Osteoblast (primary cell): ENCODE measurements around the gene AKR1A1. TPM values are rescaled to one million over a fixed set of nuclear protein-coding genes. Genes with fewer than 3 reads are reported as not detected.
"Not testable (repeated sequence)": the region's sequence is repeated elsewhere in the genome, so short reads cannot be mapped to it uniquely, and the experiment has no call there.

Experiments used
- DNase-seq: peaks from one replicate; pipeline ENCODE4 v3.0.0; 2011; ENCODE audit warnings: low spot score, mixed read lengths; ENCODE audit not compliant: insufficient read length; ENCODE audit errors: missing footprints
- H2AFZ ChIP-seq: 2 replicates; pipeline ENCODE4 v1.6.0; 2011; ENCODE audit warnings: mild to moderate bottlenecking, low read length
- H3K27ac ChIP-seq: 2 replicates; pipeline ENCODE4 v1.5.1; 2011; ENCODE audit warnings: mild to moderate bottlenecking, low read depth, low read length, moderate library complexity
- H3K27me3 ChIP-seq: 2 replicates; pipeline ENCODE4 v1.6.0; 2012; ENCODE audit warnings: mild to moderate bottlenecking, control low read depth, inconsistent platforms, low read length, moderate library complexity; ENCODE audit not compliant: insufficient read depth
- H3K36me3 ChIP-seq: 2 replicates; pipeline ENCODE4 v1.5.1; 2011; ENCODE audit warnings: mild to moderate bottlenecking, low read length, control low read depth, moderate library complexity; ENCODE audit not compliant: insufficient read depth
- H3K4me1 ChIP-seq: 2 replicates; pipeline ENCODE4 v1.5.1; 2011; ENCODE audit warnings: mild to moderate bottlenecking, low read length, control low read depth, moderate library complexity; ENCODE audit not compliant: insufficient read depth
- H3K4me2 ChIP-seq: 2 replicates; pipeline ENCODE4 v1.6.0; 2011; ENCODE audit warnings: mild to moderate bottlenecking, low read length; ENCODE audit not compliant: insufficient read depth
- H3K4me3 ChIP-seq: fragments of 200-600 bp; sonication (generic); 3 replicates; pipeline ENCODE4 v1.5.1; 2012; ENCODE audit warnings: mild to moderate bottlenecking, low read length, inconsistent platforms; ENCODE audit not compliant: insufficient read depth
- H3K79me2 ChIP-seq: 2 replicates; pipeline ENCODE4 v1.6.0; 2012; ENCODE audit warnings: mild to moderate bottlenecking, low read length, control low read depth, inconsistent platforms; ENCODE audit not compliant: insufficient read depth
- H3K9me3 ChIP-seq: 2 replicates; pipeline ENCODE4 v1.5.1; 2011; ENCODE audit warnings: low read depth, low read length, control low read depth
- H4K20me1 ChIP-seq: 2 replicates; pipeline ENCODE4 v1.6.0; 2012; ENCODE audit warnings: mild to moderate bottlenecking, low read length, control low read depth; ENCODE audit not compliant: insufficient read depth
- total RNA-seq: library from RNA; depleted of rRNA; stranded (reverse); fragments of >200 nt; gene quantifications from 2 replicates; pipeline ENCODE4 v1.2.3, GENCODE V29; 2012
- TF ChIP-seq, protein P1 (sequence below): IDR thresholded peaks from 2 replicates; pipeline ENCODE4 v1.5.1; 2011; ENCODE audit warnings: mild to moderate bottlenecking, low read depth, low read length, moderate library complexity; ENCODE audit errors: extremely low read depth

The AKR1A1 gene
- total RNA-seq, 1 donor, result 136 TPM

DNA sequence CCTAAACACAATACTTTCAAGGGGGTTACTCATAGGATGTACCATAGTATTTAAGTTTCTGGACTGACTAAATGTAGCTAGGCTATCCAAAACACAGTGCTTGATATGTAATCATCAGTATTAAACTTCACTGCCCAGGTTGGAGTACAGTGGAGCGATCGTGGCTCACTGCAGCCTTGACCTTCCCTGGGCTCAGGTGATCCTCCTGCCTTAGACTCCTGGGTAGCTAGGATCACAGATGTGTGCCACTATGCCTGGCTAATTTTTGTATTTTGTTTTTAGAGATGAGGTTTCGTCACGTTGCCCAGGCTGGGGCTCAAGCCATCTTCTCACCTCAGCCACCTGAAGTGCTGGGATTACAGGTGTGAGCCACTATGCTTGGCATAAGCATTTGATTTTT, 43.8 kb downstream of the AKR1A1 start:
- H3K36me3 ChIP-seq, result peaks cover 12% of the 10 kb centered on the region

DNA sequence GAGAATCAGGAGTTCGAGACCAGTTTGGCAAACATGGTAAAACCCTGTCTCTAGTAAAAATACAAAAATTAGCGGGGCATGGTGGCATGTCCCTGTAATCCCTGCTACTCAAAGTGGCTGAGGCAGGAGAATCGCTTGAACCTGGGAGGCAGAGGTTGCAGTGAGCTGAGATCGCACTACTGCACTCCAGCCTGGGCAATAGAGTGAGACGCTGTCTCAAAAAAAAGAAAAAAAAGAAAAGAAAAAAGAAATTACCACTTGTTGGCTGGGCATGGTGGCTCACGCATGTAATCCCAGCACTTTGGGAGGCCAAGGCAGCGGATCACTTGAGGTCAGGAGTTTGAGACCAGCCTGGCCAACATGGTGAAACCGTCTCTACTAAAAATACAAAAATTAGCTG, 46.1 kb downstream of the AKR1A1 start:
- H3K27ac ChIP-seq, DNase-seq, H3K4me3 ChIP-seq, H3K36me3 ChIP-seq, H3K4me2 ChIP-seq, H2AFZ ChIP-seq, H3K4me1 ChIP-seq, H3K9me3 ChIP-seq, H3K27me3 ChIP-seq, H4K20me1 ChIP-seq: not testable (repeated sequence)
- peaks cover 44% of the 10 kb centered on the region for H3K79me2 ChIP-seq

More for the DNA sequence above, 43.8 kb downstream of the AKR1A1 start:
- TF ChIP-seq, protein P1, sequence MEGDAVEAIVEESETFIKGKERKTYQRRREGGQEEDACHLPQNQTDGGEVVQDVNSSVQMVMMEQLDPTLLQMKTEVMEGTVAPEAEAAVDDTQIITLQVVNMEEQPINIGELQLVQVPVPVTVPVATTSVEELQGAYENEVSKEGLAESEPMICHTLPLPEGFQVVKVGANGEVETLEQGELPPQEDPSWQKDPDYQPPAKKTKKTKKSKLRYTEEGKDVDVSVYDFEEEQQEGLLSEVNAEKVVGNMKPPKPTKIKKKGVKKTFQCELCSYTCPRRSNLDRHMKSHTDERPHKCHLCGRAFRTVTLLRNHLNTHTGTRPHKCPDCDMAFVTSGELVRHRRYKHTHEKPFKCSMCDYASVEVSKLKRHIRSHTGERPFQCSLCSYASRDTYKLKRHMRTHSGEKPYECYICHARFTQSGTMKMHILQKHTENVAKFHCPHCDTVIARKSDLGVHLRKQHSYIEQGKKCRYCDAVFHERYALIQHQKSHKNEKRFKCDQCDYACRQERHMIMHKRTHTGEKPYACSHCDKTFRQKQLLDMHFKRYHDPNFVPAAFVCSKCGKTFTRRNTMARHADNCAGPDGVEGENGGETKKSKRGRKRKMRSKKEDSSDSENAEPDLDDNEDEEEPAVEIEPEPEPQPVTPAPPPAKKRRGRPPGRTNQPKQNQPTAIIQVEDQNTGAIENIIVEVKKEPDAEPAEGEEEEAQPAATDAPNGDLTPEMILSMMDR, result no peak
- no peak for DNase-seq
- H3K27me3 ChIP-seq, result no peaks in the 10 kb centered on the region
- no peak overlapping the region for H3K4me3 ChIP-seq
- no peak overlapping the region for H3K4me2 ChIP-seq
- H4K20me1 ChIP-seq, result no peaks in the 10 kb centered on the region
- no peak overlapping the region for H3K27ac ChIP-seq
- no peaks in the 10 kb centered on the region for H3K4me1 ChIP-seq
- no peaks in the 10 kb centered on the region for H3K9me3 ChIP-seq
- no peak overlapping the region for H2AFZ ChIP-seq
- H3K79me2 ChIP-seq, result peaks cover 59% of the 10 kb centered on the region

DNA sequence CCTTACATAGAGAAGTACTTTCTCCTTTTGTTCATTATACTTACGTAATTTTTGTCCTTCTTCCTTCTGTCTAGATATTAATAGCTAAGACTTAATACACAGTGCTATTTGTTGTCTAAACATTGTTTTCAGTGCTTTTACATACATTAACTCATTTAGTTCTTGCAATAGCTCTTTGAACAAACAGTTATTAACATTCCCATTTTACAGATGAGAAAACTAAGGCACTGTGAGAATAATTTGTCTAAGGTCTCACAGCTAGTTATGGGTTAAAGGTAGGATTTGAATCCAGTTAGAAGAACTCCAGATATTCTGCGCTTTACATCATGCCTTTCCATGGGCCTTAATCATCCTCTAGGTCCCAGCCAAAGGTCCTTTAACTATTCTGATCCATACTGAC, 53.6 kb downstream of the AKR1A1 start:
- no peak overlapping the region for H3K4me3 ChIP-seq
- no peaks in the 10 kb centered on the region for H3K9me3 ChIP-seq
- H3K36me3 ChIP-seq, result peaks cover 31% of the 10 kb centered on the region
- TF ChIP-seq, protein P1, result no peak
- H3K4me2 ChIP-seq, result no peak overlapping the region
- no peak overlapping the region for H2AFZ ChIP-seq
- no peaks in the 10 kb centered on the region for H3K27me3 ChIP-seq
- H4K20me1 ChIP-seq, result no peaks in the 10 kb centered on the region
- H3K27ac ChIP-seq, result no peak overlapping the region
- peaks cover 13% of the 10 kb centered on the region for H3K79me2 ChIP-seq
- DNase-seq, result no peak
- peaks cover 3% of the 10 kb centered on the region for H3K4me1 ChIP-seq

DNA sequence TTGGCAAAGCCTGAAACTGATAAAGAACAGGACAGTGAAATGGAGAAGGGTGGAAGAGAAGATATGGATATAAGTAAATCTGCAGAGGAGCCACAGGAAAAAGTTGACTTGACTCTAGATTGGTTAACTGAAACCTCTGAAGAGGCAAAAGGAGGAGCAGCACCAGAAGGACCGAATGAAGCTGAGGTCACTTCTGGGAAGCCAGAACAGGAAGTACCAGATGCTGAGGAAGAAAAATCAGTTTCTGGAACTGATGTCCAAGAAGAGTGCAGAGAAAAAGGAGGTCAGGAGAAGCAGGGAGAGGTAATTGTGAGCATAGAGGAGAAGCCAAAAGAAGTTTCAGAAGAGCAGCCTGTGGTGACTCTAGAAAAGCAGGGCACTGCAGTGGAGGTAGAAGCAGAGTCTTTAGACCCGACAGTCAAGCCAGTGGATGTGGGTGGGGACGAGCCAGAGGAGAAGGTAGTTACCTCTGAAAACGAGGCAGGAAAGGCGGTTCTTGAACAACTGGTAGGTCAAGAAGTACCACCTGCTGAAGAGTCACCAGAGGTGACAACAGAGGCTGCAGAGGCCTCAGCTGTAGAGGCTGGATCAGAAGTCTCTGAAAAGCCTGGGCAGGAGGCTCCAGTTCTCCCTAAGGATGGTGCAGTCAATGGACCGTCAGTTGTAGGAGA, 56.9 kb downstream of the AKR1A1 start:
- Histone ChIP-seq H3K4me3 (no peak overlapping the region), H3K36me3 (peaks cover 46% of the 10 kb centered on the region), H3K79me2 (peaks cover 11% of the 10 kb centered on the region), H3K27ac (no peak overlapping the region), H3K4me1 (no peaks in the 10 kb centered on the region), H3K9me3 (no peaks in the 10 kb centered on the region), H3K4me2 (no peak overlapping the region), H2AFZ (no peak overlapping the region), H4K20me1 (no peaks in the 10 kb centered on the region), H3K27me3 (no peaks in the 10 kb centered on the region)
- no peak for DNase-seq
- TF ChIP-seq, protein P1, result no peak
